HepG2 (cell line): ENCODE results near the gene CCDC83. TPM values are rescaled to one million over a fixed set of nuclear protein-coding genes. Genes with fewer than 3 reads are reported as not detected.
A peak's percentile ranks its signal among the peaks of the same experiment; 100 is the strongest.

Experiments
- AGO2 ChIP-seq: fragments of 200-400 bp; formaldehyde crosslinking; optimal IDR thresholded peaks from 2 replicates; pipeline ENCODE3; 2017; ENCODE audit warnings: mild to moderate bottlenecking, low read depth, low read length, moderate library complexity
- ATF4 ChIP-seq, 2 experiments: fragments of 450-650 bp in 1 of 2; sonication (generic) in 1 of 2; formaldehyde crosslinking; IDR thresholded peaks; 2 replicates each; pipeline versions ENCODE4 v1.5.0 to v1.8.0; 2020 to 2022; ENCODE audit warnings: mild to moderate bottlenecking in 1 of 2, missing genetic modification reagents in 1 of 2
- CEBPB ChIP-seq: IDR thresholded peaks from 2 replicates; pipeline ENCODE4 v1.6.1; 2011; ENCODE audit warnings: low read depth, low read length, improper control_type of control experiment, borderline replicate concordance
- EHMT2 ChIP-seq: fragments of 200-600 bp; sonication (generic); IDR thresholded peaks from 2 replicates; pipeline ENCODE4 v1.7.0; 2017; ENCODE audit warnings: antibody characterized with exemption, low read depth, low read length, borderline replicate concordance
- HNRNPK ChIP-seq: fragments of 200-400 bp; formaldehyde crosslinking; IDR thresholded peaks from 2 replicates; pipeline ENCODE4 v1.6.1; 2018; ENCODE audit warnings: low read length, low read depth, moderate library complexity, mild to moderate bottlenecking; ENCODE audit not compliant: poor library complexity, severe bottlenecking
- KLF15 ChIP-seq: sonication (generic); formaldehyde crosslinking; IDR thresholded peaks from 2 replicates; pipeline ENCODE4 v1.8.1; 2023; ENCODE audit warnings: borderline replicate concordance, mild to moderate bottlenecking, inconsistent platforms, missing genetic modification reagents, mixed read lengths
- MAFG ChIP-seq: sonication (generic); formaldehyde crosslinking; IDR thresholded peaks from 2 replicates; pipeline ENCODE4 v1.5.1; 2020; ENCODE audit warnings: mild to moderate bottlenecking, missing genetic modification reagents
- XRCC5 ChIP-seq: fragments of 200-400 bp; formaldehyde crosslinking; optimal IDR thresholded peaks from 2 replicates; pipeline ENCODE3; 2017; ENCODE audit warnings: mild to moderate bottlenecking, low read length
- ZBTB43 ChIP-seq: sonication (generic); formaldehyde crosslinking; conservative IDR thresholded peaks from 2 replicates; pipeline ENCODE4 v1.4.0; 2020; ENCODE audit warnings: missing genetic modification reagents
- ZFP82 ChIP-seq: sonication (generic); formaldehyde crosslinking; IDR thresholded peaks from 2 replicates; pipeline ENCODE4 v1.5.1; 2020; ENCODE audit warnings: mild to moderate bottlenecking, missing genetic modification reagents, borderline replicate concordance
- ZFX ChIP-seq: sonication (generic); formaldehyde crosslinking; IDR thresholded peaks from 2 replicates; pipeline ENCODE4 v1.4.0; 2020; ENCODE audit warnings: mild to moderate bottlenecking, low read depth, missing genetic modification reagents, moderate library complexity
- ZNF335 ChIP-seq: sonication (generic); formaldehyde crosslinking; IDR thresholded peaks from 2 replicates; pipeline ENCODE4 v1.4.0; 2020; ENCODE audit warnings: missing genetic modification reagents
- ZNF543 ChIP-seq: sonication (generic); formaldehyde crosslinking; IDR thresholded peaks from 2 replicates; pipeline ENCODE4 v1.4.0; 2020; ENCODE audit warnings: mild to moderate bottlenecking, missing genetic modification reagents
- ZNF710 ChIP-seq: sonication (generic); formaldehyde crosslinking; IDR thresholded peaks from 2 replicates; pipeline ENCODE4 v1.5.0; 2020; ENCODE audit warnings: mild to moderate bottlenecking, missing genetic modification reagents, borderline replicate concordance
- ZNF770 ChIP-seq: sonication (generic); formaldehyde crosslinking; IDR thresholded peaks from 2 replicates; pipeline ENCODE4 v1.5.0; 2020; ENCODE audit warnings: mild to moderate bottlenecking, missing genetic modification reagents
- polyA plus RNA-seq, 8 experiments: library from polyadenylated mRNA; depleted of rRNA in 3 of 8; stranded (reverse) in 7 of 8; unstranded in 1 of 8; fragments of >200 nt; fragmentation: Illumina TruSeq in 4 of 8; extraction: Trizol in 4 of 8; gene quantifications; 2 replicates each; pipeline versions ENCODE4 v1.2.1 to v1.2.3, GENCODE V29; 2011 to 2016; ENCODE audit warnings: low read depth in 4 of 8, missing spikeins in 1 of 8, mixed read lengths in 1 of 8; ENCODE audit not compliant: insufficient read depth in 1 of 8
- total RNA-seq, 5 experiments: library from RNA; depleted of rRNA; stranded (reverse); fragments of >200 nt; fragmentation: Illumina TruSeq; extraction: Trizol; gene quantifications; 2 replicates each; pipeline ENCODE4 v1.2.3, GENCODE V29; 2016; ENCODE audit warnings: low read depth in 1 of 5
- TF ChIP-seq, protein P1 (sequence below), 2 experiments: sonication (generic) in 1 of 2; formaldehyde crosslinking in 1 of 2; IDR thresholded peaks; 2 replicates each; pipeline versions ENCODE4 v1.6.1 to v1.9.0; 2014 to 2022; ENCODE audit warnings: antibody characterized with exemption in 1 of 2, borderline replicate concordance in 1 of 2, inconsistent platforms in 1 of 2, low read depth in 1 of 2, missing genetic modification reagents in 1 of 2

Gene CCDC83
- total and polyA plus RNA-seq, 2 of the 13 experiments (the other 11 are each of a cell fraction or from before 2014, with no cell fraction given): not detected

GRCh38 chr11:85923455-85923854 is 68.3 kb downstream of the CCDC83 start (continued):
- no peak for TF ChIP-seq KLF15
- TF ChIP-seq, protein P1, sequence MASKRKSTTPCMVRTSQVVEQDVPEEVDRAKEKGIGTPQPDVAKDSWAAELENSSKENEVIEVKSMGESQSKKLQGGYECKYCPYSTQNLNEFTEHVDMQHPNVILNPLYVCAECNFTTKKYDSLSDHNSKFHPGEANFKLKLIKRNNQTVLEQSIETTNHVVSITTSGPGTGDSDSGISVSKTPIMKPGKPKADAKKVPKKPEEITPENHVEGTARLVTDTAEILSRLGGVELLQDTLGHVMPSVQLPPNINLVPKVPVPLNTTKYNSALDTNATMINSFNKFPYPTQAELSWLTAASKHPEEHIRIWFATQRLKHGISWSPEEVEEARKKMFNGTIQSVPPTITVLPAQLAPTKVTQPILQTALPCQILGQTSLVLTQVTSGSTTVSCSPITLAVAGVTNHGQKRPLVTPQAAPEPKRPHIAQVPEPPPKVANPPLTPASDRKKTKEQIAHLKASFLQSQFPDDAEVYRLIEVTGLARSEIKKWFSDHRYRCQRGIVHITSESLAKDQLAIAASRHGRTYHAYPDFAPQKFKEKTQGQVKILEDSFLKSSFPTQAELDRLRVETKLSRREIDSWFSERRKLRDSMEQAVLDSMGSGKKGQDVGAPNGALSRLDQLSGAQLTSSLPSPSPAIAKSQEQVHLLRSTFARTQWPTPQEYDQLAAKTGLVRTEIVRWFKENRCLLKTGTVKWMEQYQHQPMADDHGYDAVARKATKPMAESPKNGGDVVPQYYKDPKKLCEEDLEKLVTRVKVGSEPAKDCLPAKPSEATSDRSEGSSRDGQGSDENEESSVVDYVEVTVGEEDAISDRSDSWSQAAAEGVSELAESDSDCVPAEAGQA (IDR thresholded peaks at IDR 0.05; ENCODE audit: low read depth): no peak
- TF ChIP-seq, protein P1 (CRISPR knock-in tag; IDR thresholded peaks at IDR 0.05; ENCODE audit: borderline replicate concordance): no peak
- peak; percentile 42; the same call in 1 of the 2 replicates for TF ChIP-seq ZNF710 (CRISPR knock-in tag)
- no peak for TF ChIP-seq ZFX (CRISPR knock-in tag)
- no peak for TF ChIP-seq HNRNPK
- TF ChIP-seq ZBTB43 (CRISPR knock-in tag): no peak; the same call in 1 of the 2 replicates
- no peak for TF ChIP-seq ZFP82 (CRISPR knock-in tag)
- TF ChIP-seq ZNF770: no peak
- TF ChIP-seq CEBPB: no peak
- TF ChIP-seq AGO2: no peak
- TF ChIP-seq EHMT2: no peak
- peak in 1 of 2 experiments; percentile 26; a peak in 1 of 4 replicates for TF ChIP-seq ATF4 (CRISPR knock-in tag; IDR thresholded peaks at IDR 0.05)
- 0 out of 2 replicates have a peak, but pooled peaks have one; percentile 21 for TF ChIP-seq ZNF543 (CRISPR knock-in tag)
- no peak for TF ChIP-seq XRCC5
- no peak for TF ChIP-seq MAFG (CRISPR knock-in tag)
- TF ChIP-seq ZNF335 (CRISPR knock-in tag): no peak
